PC-3 (cell line): ENCODE data around the gene SF3A2. TPM values are rescaled to one million over a fixed set of nuclear protein-coding genes. Genes with fewer than 3 reads are reported as not detected.

Source experiments
- ATAC-seq: fragments of 200-7000 bp; cut with Tn5 transposase; 2 replicates; pipeline ENCODE4 v1.9.1; 2020; ENCODE audit warnings: mild to moderate bottlenecking, moderate library complexity
- BruUV-seq: library from RNA; stranded (reverse); fragments of 400-500 nt; replicated peaks from 2 replicates; lab custom pipeline; 2021; lab: Mats Ljungman, UMichigan
- CTCF ChIA-PET: fragments of 300-600 bp; sonication (Branson Sonifier 250); formaldehyde crosslinking; loops from one replicate; lab custom pipeline; 2022; ENCODE audit warnings: antibody characterized with exemption; lab: Charles Lee
- POLR2A ChIA-PET: fragments of 300-600 bp; sonication (Branson Sonifier 250); formaldehyde crosslinking; loops from one replicate; lab custom pipeline; 2022; ENCODE audit warnings: antibody characterized with exemption; ENCODE audit not compliant: unreplicated experiment; lab: Charles Lee
- DNase-seq: peaks from one replicate; pipeline ENCODE4 v3.0.0-alpha.2; 2015
- H2AFZ ChIP-seq: fragments of 300-600 bp; sonication (generic); 2 replicates; pipeline ENCODE4 v1.6.0; 2016; ENCODE audit warnings: antibody characterized with exemption, low read length
- H3F3A ChIP-seq: fragments of 300-600 bp; sonication (generic); one replicate; pipeline ENCODE4 v1.6.0; 2017; ENCODE audit warnings: antibody characterized with exemption, low read length, control low read depth, mild to moderate bottlenecking; ENCODE audit not compliant: unreplicated experiment
- H3K27ac ChIP-seq: fragments of 300-600 bp; sonication (generic); 2 replicates; pipeline ENCODE4 v1.5.1; 2016; ENCODE audit warnings: mild to moderate bottlenecking, low read length
- H3K27me3 ChIP-seq: fragments of 300-600 bp; sonication (generic); 2 replicates; pipeline ENCODE4 v1.6.1; 2016; ENCODE audit warnings: low read length, mixed read lengths
- H3K36me3 ChIP-seq: fragments of 300-600 bp; sonication (generic); 2 replicates; pipeline ENCODE4 v1.6.1; 2016; ENCODE audit warnings: low read depth, mixed run types, low read length, mixed read lengths
- H3K4me1 ChIP-seq: fragments of 300-600 bp; sonication (generic); 2 replicates; pipeline ENCODE4 v1.5.1; 2016; ENCODE audit warnings: low read length; ENCODE audit not compliant: insufficient read depth
- H3K4me2 ChIP-seq: fragments of 300-600 bp; sonication (generic); 2 replicates; pipeline ENCODE4 v1.6.0; 2016; ENCODE audit warnings: low read length
- H3K4me3 ChIP-seq: fragments of 300-600 bp; sonication (generic); 2 replicates; pipeline ENCODE4 v1.5.1; 2016; ENCODE audit warnings: mild to moderate bottlenecking, low read length, mixed read lengths
- H3K79me2 ChIP-seq: fragments of 300-600 bp; sonication (generic); 2 replicates; pipeline ENCODE4 v1.6.1; 2017; ENCODE audit warnings: low read length, mixed read lengths
- H3K9ac ChIP-seq: fragments of 300-600 bp; sonication (generic); 2 replicates; pipeline ENCODE4 v1.6.0; 2016; ENCODE audit warnings: mild to moderate bottlenecking, low read length
- H3K9me2 ChIP-seq: fragments of 300-600 bp; sonication (generic); replicated peaks from 2 replicates; pipeline ENCODE4 v1.6.1; 2016; ENCODE audit warnings: mixed run types, low read length, mixed read lengths
- H3K9me3 ChIP-seq: fragments of 300-600 bp; sonication (generic); 2 replicates; pipeline ENCODE4 v1.6.1; 2016; ENCODE audit warnings: low read length, mixed read lengths
- H4K20me1 ChIP-seq: fragments of 300-600 bp; sonication (generic); 2 replicates; pipeline ENCODE4 v1.6.1; 2016; ENCODE audit warnings: low read length, mixed read lengths
- CTCF ChIP-seq: fragments of 300-600 bp; sonication (generic); conservative IDR thresholded peaks from 2 replicates; pipeline ENCODE4 v1.5.1; 2017; ENCODE audit warnings: antibody characterized with exemption, low read depth, mild to moderate bottlenecking, low read length
- EZH2 ChIP-seq: fragments of 300-600 bp; sonication (generic); IDR thresholded peaks from one replicate; pipeline ENCODE4 v1.6.1; 2017; ENCODE audit warnings: antibody characterized with exemption, mild to moderate bottlenecking, low read length; ENCODE audit not compliant: unreplicated experiment
- EZH2phosphoT487 ChIP-seq: fragments of 300-600 bp; sonication (generic); IDR thresholded peaks from 2 replicates; pipeline ENCODE4 v1.6.1; 2018; ENCODE audit warnings: mild to moderate bottlenecking, antibody characterized with exemption, low read length, borderline replicate concordance
- intact Hi-C: fragments of 100-400 bp; cut with micrococcal nuclease; formaldehyde crosslinking; loops from 2 replicates; pipeline ENCODE4 v1.9.0; 2023
- total RNA-seq: library from RNA; depleted of rRNA; stranded (reverse); fragments of >200 nt; gene quantifications from 2 replicates; pipeline ENCODE4 v1.2.3, GENCODE V29; 2014

SF3A2 gene
- total RNA-seq, 1 experiment from 2014 or later = 55.5 TPM

GRCh38 chr19:2246014-2246620 lies 9.5 kb downstream of the SF3A2 start:
- Histone ChIP-seq H3K27me3 (no peaks in the 10 kb centered on the region), H4K20me1 (peaks cover 24% of the 10 kb centered on the region), H2AFZ (no peak overlapping the region), H3K9me2 (no peaks in the 10 kb centered on the region), H3K4me1 (peaks cover under 1% of the 10 kb centered on the region; the same call in 1 of the 2 replicates), H3F3A (no peaks in the 10 kb centered on the region), H3K4me3 (no peak overlapping the region), H3K79me2 (peaks cover 29% of the 10 kb centered on the region), H3K36me3 (peaks cover 10% of the 10 kb centered on the region), H3K4me2 (no peak overlapping the region), H3K9me3 (no peaks in the 10 kb centered on the region), H3K27ac (no peak overlapping the region), H3K9ac (no peak overlapping the region)
- TF ChIP-seq EZH2 (no peak), CTCF (no peak), EZH2phosphoT487 (no peak)
- ChIA-PET CTCF (no interaction called here), POLR2A (no interaction called here)
- intact Hi-C loops = no loop called here
- ATAC-seq (no peak), DNase-seq (no peak)
- no TSS peak for BruUV-seq

- ChIA-PET CTCF (no interaction called here), POLR2A (no interaction called here)
- H3K27ac ChIP-seq = no peak overlapping the region
- H3K79me2 ChIP-seq = peaks cover 22% of the 10 kb centered on the region
- no peak overlapping the region for H3K4me2 ChIP-seq
- H3K9me3 ChIP-seq = no peaks in the 10 kb centered on the region
- H3K36me3 ChIP-seq = peaks cover 10% of the 10 kb centered on the region
- H4K20me1 ChIP-seq = peaks cover 16% of the 10 kb centered on the region
- no peak overlapping the region for H3K4me3 ChIP-seq
- no peaks in the 10 kb centered on the region for H3F3A ChIP-seq
- intact Hi-C loops = no loop called here
- BruUV-seq = no TSS peak
- TF ChIP-seq EZH2phosphoT487 = no peak
- no peak for TF ChIP-seq EZH2
- no peak for TF ChIP-seq CTCF
- no peaks in the 10 kb centered on the region for H3K4me1 ChIP-seq
- H2AFZ ChIP-seq = no peak overlapping the region
- H3K27me3 ChIP-seq = no peaks in the 10 kb centered on the region
- H3K9me2 ChIP-seq = no peaks in the 10 kb centered on the region
- H3K9ac ChIP-seq = no peak overlapping the region
- DNase-seq = peak; percentile 39
- peak; percentile 67 for ATAC-seq
Observed at GRCh38 chr19:2246801-2247361, 10.3 kb downstream of the SF3A2 start.

- no peaks in the 10 kb centered on the region for H3K9me2 ChIP-seq
- TF ChIP-seq EZH2 (no peak), CTCF (no peak), EZH2phosphoT487 (no peak)
- no peak overlapping the region for H2AFZ ChIP-seq
- no TSS peak for BruUV-seq
- no peak overlapping the region for H3K9ac ChIP-seq
- peaks cover 10% of the 10 kb centered on the region for H4K20me1 ChIP-seq
- no peaks in the 10 kb centered on the region for H3K9me3 ChIP-seq
- ATAC-seq (peak; percentile 5; the same call in 1 of the 2 replicates), DNase-seq (no peak)
- H3K4me2 ChIP-seq = no peak overlapping the region
- H3F3A ChIP-seq = no peaks in the 10 kb centered on the region
- H3K36me3 ChIP-seq = peaks cover 10% of the 10 kb centered on the region
- no peaks in the 10 kb centered on the region for H3K4me1 ChIP-seq
- ChIA-PET CTCF (no interaction called here), POLR2A (no interaction called here)
- intact Hi-C loops = no loop called here
- H3K79me2 ChIP-seq = peaks cover 15% of the 10 kb centered on the region
- no peak overlapping the region for H3K4me3 ChIP-seq
- no peak overlapping the region for H3K27ac ChIP-seq
- H3K27me3 ChIP-seq = no peaks in the 10 kb centered on the region
Observed at GRCh38 chr19:2247433-2248101, 10.9 kb downstream of the SF3A2 start.
